ENCODE results near the gene VSIG10L2. TPM values are rescaled to one million over a fixed set of nuclear protein-coding genes. Genes with fewer than 3 reads are reported as not detected.

VSIG10L2 gene
- total RNA-seq, 4 donors from 2014 or later: not detected

DNA sequence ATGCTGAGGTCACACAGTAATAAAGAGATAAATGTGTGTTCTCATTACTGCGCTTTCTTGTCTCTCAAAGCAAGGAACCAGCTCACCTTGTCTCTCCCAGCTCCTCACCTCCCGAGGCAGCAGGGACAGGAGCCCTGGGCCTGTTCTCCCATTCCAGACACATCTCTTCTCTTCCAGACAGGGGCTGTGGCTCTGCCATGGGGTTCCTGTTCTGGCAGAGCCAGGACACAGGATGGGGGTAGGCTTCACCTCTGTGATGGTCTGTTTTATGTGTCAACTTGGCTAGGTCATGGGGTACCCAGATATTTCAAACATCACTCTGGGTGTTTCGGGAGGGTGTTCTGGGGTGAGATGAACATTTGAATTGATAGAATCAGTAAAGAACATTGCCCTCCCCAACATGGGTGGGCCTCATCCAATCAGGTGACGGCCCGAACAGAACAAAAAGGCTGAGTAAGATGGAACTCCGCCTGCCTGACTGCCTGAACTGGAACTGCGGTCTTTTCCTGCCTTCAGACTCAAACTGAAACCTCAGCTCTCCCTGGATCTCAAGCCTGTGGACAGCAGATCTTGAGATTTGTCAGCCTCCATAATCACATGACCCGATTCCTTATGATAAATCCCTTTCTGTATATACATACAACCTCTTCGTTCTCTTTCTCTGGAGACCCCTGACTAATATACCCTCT lies 2.0 kb upstream of the VSIG10L2 start:
- 94 to 97% methylated on average over 9 of the region's 9 CpGs for WGBS, 2 donors
- TF ChIP-seq, protein P1, sequence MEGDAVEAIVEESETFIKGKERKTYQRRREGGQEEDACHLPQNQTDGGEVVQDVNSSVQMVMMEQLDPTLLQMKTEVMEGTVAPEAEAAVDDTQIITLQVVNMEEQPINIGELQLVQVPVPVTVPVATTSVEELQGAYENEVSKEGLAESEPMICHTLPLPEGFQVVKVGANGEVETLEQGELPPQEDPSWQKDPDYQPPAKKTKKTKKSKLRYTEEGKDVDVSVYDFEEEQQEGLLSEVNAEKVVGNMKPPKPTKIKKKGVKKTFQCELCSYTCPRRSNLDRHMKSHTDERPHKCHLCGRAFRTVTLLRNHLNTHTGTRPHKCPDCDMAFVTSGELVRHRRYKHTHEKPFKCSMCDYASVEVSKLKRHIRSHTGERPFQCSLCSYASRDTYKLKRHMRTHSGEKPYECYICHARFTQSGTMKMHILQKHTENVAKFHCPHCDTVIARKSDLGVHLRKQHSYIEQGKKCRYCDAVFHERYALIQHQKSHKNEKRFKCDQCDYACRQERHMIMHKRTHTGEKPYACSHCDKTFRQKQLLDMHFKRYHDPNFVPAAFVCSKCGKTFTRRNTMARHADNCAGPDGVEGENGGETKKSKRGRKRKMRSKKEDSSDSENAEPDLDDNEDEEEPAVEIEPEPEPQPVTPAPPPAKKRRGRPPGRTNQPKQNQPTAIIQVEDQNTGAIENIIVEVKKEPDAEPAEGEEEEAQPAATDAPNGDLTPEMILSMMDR (IDR thresholded peaks at IDR 0.05): no peak
- no peak for TF ChIP-seq POLR2A (IDR thresholded peaks at IDR 0.05)
- H3K4me3 ChIP-seq (replicated peaks in 1 of 3): no peak overlapping the region
- no peaks in the 10 kb centered on the region for H3K27me3 ChIP-seq
- intact Hi-C loops (cut with DNase I): loop anchor here (5.0 kb wide), 1 partner anchor 248 kb away; no protein-coding TSS in a partner anchor
- no peaks in the 10 kb centered on the region for H3K9me3 ChIP-seq
- DNase-seq: no peak
- no peaks in the 10 kb centered on the region for H3K36me3 ChIP-seq
- H3K4me1 ChIP-seq: peaks cover 0 to 12% of the 10 kb centered on the region in 2 donors
- H3K27ac ChIP-seq: no peak overlapping the region

DNA sequence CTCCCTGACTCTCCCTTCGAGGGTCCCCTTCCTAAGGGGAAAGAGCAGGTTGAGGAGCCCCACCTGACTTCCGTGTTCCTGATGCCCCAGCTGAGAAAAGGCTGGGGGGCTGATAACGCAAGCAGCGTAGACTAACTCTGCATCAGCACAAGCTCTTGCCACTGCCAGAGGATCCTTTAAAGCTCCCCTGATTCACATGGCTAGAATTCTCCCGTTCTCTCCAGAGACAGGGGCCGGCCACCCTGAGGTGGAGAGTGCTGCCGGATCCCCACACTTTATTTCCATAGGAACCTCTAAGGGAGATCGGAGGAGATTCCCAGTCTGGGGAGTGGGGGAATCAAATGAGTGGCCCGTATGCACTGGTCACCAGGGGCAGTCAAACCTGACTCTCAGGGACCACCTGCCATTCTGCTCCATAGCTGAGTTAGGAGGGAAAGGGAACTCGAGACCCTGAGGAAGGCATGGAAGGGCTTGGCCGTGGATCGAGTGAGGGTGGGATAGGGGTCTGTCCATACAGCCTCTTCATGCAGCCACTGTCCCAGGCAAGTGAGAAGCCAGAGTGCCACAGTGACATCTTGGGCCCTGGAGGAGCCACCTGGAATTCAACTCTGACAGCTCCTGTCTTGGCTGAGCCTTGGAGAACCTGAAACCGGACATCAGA lies 1.4 kb upstream of the VSIG10L2 start:
- Histone ChIP-seq H3K27ac (no peak overlapping the region), H3K27me3 (no peaks in the 10 kb centered on the region), H3K4me3 (replicated peaks in 1 of 3) (no peak overlapping the region), H3K4me1 (peaks cover 0 to 7% of the 10 kb centered on the region in 2 donors), H3K9me3 (no peaks in the 10 kb centered on the region), H3K36me3 (no peaks in the 10 kb centered on the region)
- no peak for DNase-seq
- no peak for TF ChIP-seq POLR2A (IDR thresholded peaks at IDR 0.05)
- TF ChIP-seq, protein P1 (IDR thresholded peaks at IDR 0.05): no peak
- intact Hi-C loops (cut with DNase I): loop anchor here (5.0 kb wide), 1 partner anchor 248 kb away; no protein-coding TSS in a partner anchor
- 82 to 87% methylated on average over 13 of the region's 13 CpGs for WGBS, 2 donors

DNA sequence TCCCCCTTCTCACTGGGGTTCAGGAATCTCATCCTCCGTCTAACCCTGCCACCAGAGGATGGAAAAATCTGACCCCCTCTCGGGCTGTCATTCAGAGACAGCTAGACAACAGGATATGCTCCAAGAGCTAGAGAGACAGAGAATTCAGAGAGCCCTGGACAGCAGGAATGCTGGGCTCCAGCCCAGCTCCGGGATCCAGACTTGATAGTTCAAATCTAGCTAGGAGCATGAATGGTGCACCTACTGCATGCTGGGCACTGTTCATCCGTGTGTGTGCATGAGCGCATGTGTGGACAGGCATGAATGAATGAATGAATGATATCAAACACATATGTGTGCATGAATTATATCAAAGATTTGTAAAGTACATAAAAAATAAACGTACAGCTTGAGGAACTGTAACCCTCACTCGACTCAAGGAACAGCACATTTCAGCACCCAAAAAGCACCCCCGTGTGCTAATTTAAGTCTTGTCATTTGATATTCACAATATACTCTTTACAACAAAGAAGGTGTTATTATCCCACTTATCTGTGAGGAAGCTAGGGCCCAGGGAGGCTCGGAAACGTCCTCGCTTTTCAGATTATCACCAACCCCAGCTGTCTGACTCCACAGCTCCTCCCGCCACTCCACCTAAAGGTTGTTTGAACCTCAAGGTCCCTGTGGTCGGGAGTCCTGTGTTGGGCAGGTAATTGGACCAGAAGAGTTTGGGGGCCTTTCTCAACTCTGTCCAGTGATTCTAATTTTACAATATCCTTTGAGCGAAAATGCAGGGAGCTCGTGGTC lies 640 bp upstream of the VSIG10L2 start:
- Histone ChIP-seq H3K9me3 (no peaks in the 10 kb centered on the region), H3K4me1 (peaks cover 0 to 7% of the 10 kb centered on the region in 2 donors), H3K27ac (no peak overlapping the region), H3K36me3 (no peaks in the 10 kb centered on the region), H3K4me3 (replicated peaks in 1 of 3) (no peak overlapping the region), H3K27me3 (no peaks in the 10 kb centered on the region)
- WGBS, 2 donors: 78 to 83% methylated on average over 15 of the region's 15 CpGs
- no peak for DNase-seq
- intact Hi-C loops (cut with DNase I): no loop called here
- no peak for TF ChIP-seq POLR2A (IDR thresholded peaks at IDR 0.05)
- TF ChIP-seq, protein P1 (IDR thresholded peaks at IDR 0.05): no peak

DNA sequence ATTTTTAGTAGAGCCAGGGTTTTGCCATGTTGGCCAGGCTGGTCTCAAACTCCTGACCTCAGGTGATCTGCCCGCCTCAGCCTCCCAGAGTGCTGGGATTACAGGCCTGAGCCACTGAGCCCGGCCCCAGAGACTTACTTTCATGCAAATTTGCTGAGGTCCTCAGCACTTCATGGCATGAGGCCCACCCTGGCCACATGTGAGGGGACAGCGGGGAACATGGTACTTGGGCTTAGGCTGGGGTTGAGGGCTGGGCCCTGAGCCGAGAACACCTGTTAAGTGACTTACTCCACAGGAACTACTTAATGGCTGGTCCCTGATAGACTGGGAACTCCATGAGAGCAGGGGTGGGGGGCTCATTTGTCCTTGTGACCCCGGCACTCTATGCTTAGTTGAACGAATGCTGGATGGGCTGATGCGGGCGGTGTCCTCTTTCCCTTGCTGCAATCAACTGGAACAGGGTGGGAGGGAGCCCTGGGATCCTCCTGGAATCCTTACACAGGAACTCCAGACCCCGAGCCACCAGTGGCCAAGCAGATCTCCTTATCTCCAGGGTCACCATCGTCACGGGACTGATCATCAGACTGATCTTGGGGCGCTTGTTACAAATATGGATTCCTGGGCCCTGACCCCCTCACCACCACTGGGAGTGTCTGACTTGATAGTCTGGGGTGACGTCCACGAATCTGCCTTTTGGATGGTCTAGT lies 1.0 kb downstream of the VSIG10L2 start:
- peaks cover 0 to 18% of the 10 kb centered on the region in 2 donors for H3K4me1 ChIP-seq
- H3K27ac ChIP-seq: no peak overlapping the region
- no peak for DNase-seq
- TF ChIP-seq, protein P1 (IDR thresholded peaks at IDR 0.05): no peak
- no peak for TF ChIP-seq POLR2A (IDR thresholded peaks at IDR 0.05)
- H3K4me3 ChIP-seq (replicated peaks in 1 of 3): no peak overlapping the region
- no peaks in the 10 kb centered on the region for H3K9me3 ChIP-seq
- 86% methylated on average over 14 of the region's 14 CpGs for WGBS, 2 donors
- H3K36me3 ChIP-seq: no peaks in the 10 kb centered on the region
- intact Hi-C loops (cut with DNase I): no loop called here
- no peaks in the 10 kb centered on the region for H3K27me3 ChIP-seq
